ENCODE results near the gene VEZT.

Gene VEZT

GRCh38 chr12:95228617-95229016 lies 11.0 kb downstream of the VEZT start:
- H3K27ac ChIP-seq (ENCODE audit: low read depth, low read length, poor library complexity, severe bottlenecking): no peak overlapping the region
- TF ChIP-seq EZH2 (IDR thresholded peaks at IDR 0.05; ENCODE audit: borderline replicate concordance, low read length) (no peak), CTCF (IDR thresholded peaks at IDR 0.05; ENCODE audit: low read length) (no peak)
- no peaks in the 10 kb centered on the region for H3F3A ChIP-seq (ENCODE audit: insufficient read depth, low read length)
- H3K4me3 ChIP-seq (ENCODE audit: low read depth, low read length, poor library complexity, severe bottlenecking): no peak overlapping the region
- peaks cover 94% of the 10 kb centered on the region for H3K79me2 ChIP-seq (ENCODE audit: insufficient read depth, low read length)
- peaks cover 8% of the 10 kb centered on the region for H3K4me1 ChIP-seq (ENCODE audit: insufficient read depth, low read length, severe bottlenecking)
- H2AFZ ChIP-seq (ENCODE audit: low read length): no peak overlapping the region
- H3K9me3 ChIP-seq (ENCODE audit: low read length): no peaks in the 10 kb centered on the region
- peaks cover 36% of the 10 kb centered on the region for H3K36me3 ChIP-seq (ENCODE audit: insufficient read depth, low read length)
- H3K4me2 ChIP-seq (ENCODE audit: low read length): no peak overlapping the region
- no peaks in the 10 kb centered on the region for H3K9me2 ChIP-seq (ENCODE audit: low read depth, low read length)
- no peak overlapping the region for H3K9ac ChIP-seq (ENCODE audit: low read length)
- H3K27me3 ChIP-seq (ENCODE audit: insufficient read depth, low read length): no peaks in the 10 kb centered on the region
- H4K20me1 ChIP-seq (ENCODE audit: insufficient read depth, low read length): peaks cover 4% of the 10 kb centered on the region; the same call in 1 of the 2 replicates

- H3K9ac ChIP-seq (ENCODE audit: low read length): no peak overlapping the region
- H3K79me2 ChIP-seq (ENCODE audit: insufficient read depth, low read length): peaks cover 91% of the 10 kb centered on the region
- no peaks in the 10 kb centered on the region for H3F3A ChIP-seq (ENCODE audit: insufficient read depth, low read length)
- no peak overlapping the region for H2AFZ ChIP-seq (ENCODE audit: low read length)
- TF ChIP-seq EZH2 (IDR thresholded peaks at IDR 0.05; ENCODE audit: borderline replicate concordance, low read length) (no peak), CTCF (IDR thresholded peaks at IDR 0.05; ENCODE audit: low read length) (no peak)
- no peak overlapping the region for H3K4me2 ChIP-seq (ENCODE audit: low read length)
- no peak overlapping the region for H3K4me3 ChIP-seq (ENCODE audit: low read depth, low read length, poor library complexity, severe bottlenecking)
- H4K20me1 ChIP-seq (ENCODE audit: insufficient read depth, low read length): peaks cover 4% of the 10 kb centered on the region; the same call in 1 of the 2 replicates
- H3K27ac ChIP-seq (ENCODE audit: low read depth, low read length, poor library complexity, severe bottlenecking): no peak overlapping the region
- H3K9me3 ChIP-seq (ENCODE audit: low read length): no peaks in the 10 kb centered on the region
- peaks cover 36% of the 10 kb centered on the region for H3K36me3 ChIP-seq (ENCODE audit: insufficient read depth, low read length)
- H3K9me2 ChIP-seq (ENCODE audit: low read depth, low read length): no peaks in the 10 kb centered on the region
- H3K4me1 ChIP-seq (ENCODE audit: insufficient read depth, low read length, severe bottlenecking): peaks cover 8% of the 10 kb centered on the region
- H3K27me3 ChIP-seq (ENCODE audit: insufficient read depth, low read length): no peaks in the 10 kb centered on the region
These were observed 12.0 kb downstream of the VEZT start for GRCh38 chr12:95229636-95230035.

GRCh38 chr12:95230313-95230712 lies 12.7 kb downstream of the VEZT start:
- peaks cover 4% of the 10 kb centered on the region; the same call in 1 of the 2 replicates for H4K20me1 ChIP-seq (ENCODE audit: insufficient read depth, low read length)
- no peak overlapping the region for H3K4me3 ChIP-seq (ENCODE audit: low read depth, low read length, poor library complexity, severe bottlenecking)
- peaks cover 85% of the 10 kb centered on the region for H3K79me2 ChIP-seq (ENCODE audit: insufficient read depth, low read length)
- H3K9me2 ChIP-seq (ENCODE audit: low read depth, low read length): no peaks in the 10 kb centered on the region
- TF ChIP-seq EZH2 (IDR thresholded peaks at IDR 0.05; ENCODE audit: borderline replicate concordance, low read length): no peak
- TF ChIP-seq CTCF (IDR thresholded peaks at IDR 0.05; ENCODE audit: low read length): no peak
- no peak overlapping the region for H2AFZ ChIP-seq (ENCODE audit: low read length)
- peaks cover 8% of the 10 kb centered on the region for H3K4me1 ChIP-seq (ENCODE audit: insufficient read depth, low read length, severe bottlenecking)
- H3K4me2 ChIP-seq (ENCODE audit: low read length): no peak overlapping the region
- peaks cover 30% of the 10 kb centered on the region for H3K36me3 ChIP-seq (ENCODE audit: insufficient read depth, low read length)
- H3K27ac ChIP-seq (ENCODE audit: low read depth, low read length, poor library complexity, severe bottlenecking): no peak overlapping the region
- H3K27me3 ChIP-seq (ENCODE audit: insufficient read depth, low read length): no peaks in the 10 kb centered on the region
- H3K9me3 ChIP-seq (ENCODE audit: low read length): no peaks in the 10 kb centered on the region
- no peaks in the 10 kb centered on the region for H3F3A ChIP-seq (ENCODE audit: insufficient read depth, low read length)
- H3K9ac ChIP-seq (ENCODE audit: low read length): no peak overlapping the region

Measured in OCI-LY1 (cell line).